Glomerular endothelial cell (primary cell): Measurements from ENCODE around the gene SLC9A3. TPM values are rescaled to one million over a fixed set of nuclear protein-coding genes. Genes with fewer than 3 reads are reported as not detected.
"Not testable (repeated sequence)": the region's sequence is repeated elsewhere in the genome, so short reads cannot be mapped to it uniquely, and the experiment has no call there.

Source experiments
- DNase-seq: peaks from one replicate; pipeline ENCODE4 v3.0.0-alpha.2; 2011; ENCODE audit warnings: low read depth, low spot score; ENCODE audit errors: extremely low read depth
- total RNA-seq: library from RNA; depleted of rRNA; stranded (reverse); fragments of >200 nt; gene quantifications from 2 replicates; pipeline ENCODE4 v1.2.3, GENCODE V29; 2015

Gene SLC9A3
- total RNA-seq, 1 donor from 2014 or later = 2.2 TPM

- no peak for DNase-seq
Observed at GRCh38 chr5:511476-511875, 12.8 kb downstream of the SLC9A3 start.

- DNase-seq = no peak
Observed at GRCh38 chr5:510521-510920, 13.7 kb downstream of the SLC9A3 start.

- DNase-seq = no peak
Observed at GRCh38 chr5:509611-510185, 14.6 kb downstream of the SLC9A3 start.

GRCh38 chr5:507986-508575 is 16.2 kb downstream of the SLC9A3 start:
- not testable (repeated sequence) for DNase-seq

- DNase-seq = no peak
Observed at GRCh38 chr5:505951-506525, 18.2 kb downstream of the SLC9A3 start.

- DNase-seq = no peak
Observed at GRCh38 chr5:504326-505154, 19.7 kb downstream of the SLC9A3 start.

GRCh38 chr5:502325-503079 is 21.7 kb downstream of the SLC9A3 start:
- no peak for DNase-seq

- no peak for DNase-seq
Observed at GRCh38 chr5:501831-502184, 22.4 kb downstream of the SLC9A3 start.

GRCh38 chr5:501105-501830 is 23.0 kb downstream of the SLC9A3 start:
- DNase-seq = no peak

GRCh38 chr5:500491-500890 is 23.8 kb downstream of the SLC9A3 start:
- no peak for DNase-seq

- DNase-seq = no peak
Observed at GRCh38 chr5:499233-500209, 24.7 kb downstream of the SLC9A3 start.

- DNase-seq = no peak
Observed at GRCh38 chr5:497871-498509, 26.3 kb downstream of the SLC9A3 start.

- DNase-seq = no peak
Observed at GRCh38 chr5:497090-497700, 27.1 kb downstream of the SLC9A3 start.

- DNase-seq = no peak
Observed at GRCh38 chr5:496028-496427, 28.2 kb downstream of the SLC9A3 start.

- no peak for DNase-seq
Observed at GRCh38 chr5:494667-495255, 29.5 kb downstream of the SLC9A3 start.

- DNase-seq = no peak
Observed at GRCh38 chr5:493758-494157, 30.5 kb downstream of the SLC9A3 start.

- no peak for DNase-seq
Observed at GRCh38 chr5:493119-493701, 31.0 kb downstream of the SLC9A3 start.
